ENCODE measurements around the gene BMAL2.

DNA sequence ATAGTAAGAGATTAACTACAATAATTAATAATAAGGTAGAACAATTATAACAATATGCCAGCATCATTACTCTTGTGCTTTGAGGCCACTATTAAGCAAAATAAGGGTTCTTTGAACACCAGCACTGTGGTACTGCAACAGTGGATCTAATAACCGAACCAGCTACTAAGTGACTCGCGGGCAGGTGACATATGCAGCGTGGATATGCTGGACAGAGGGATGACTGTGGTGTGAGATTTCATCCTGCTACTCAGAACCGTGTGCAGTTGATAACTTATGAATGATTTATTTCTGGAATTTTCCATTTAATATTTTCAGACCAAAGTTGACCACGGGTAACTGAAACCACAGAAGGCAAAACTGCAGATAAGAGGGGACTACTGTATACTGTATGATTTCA, 34.4 kb downstream of the BMAL2 start:
- TF ChIP-seq CTCF (IDR thresholded peaks at IDR 0.05): no peak
- no peak for TF ChIP-seq POLR2A (IDR thresholded peaks at IDR 0.05)

Data from upper lobe of left lung (tissue), 4 donors.